ENCODE results near the gene EGF.
"Not testable (repeated sequence)": the region's sequence is repeated elsewhere in the genome, so short reads cannot be mapped to it uniquely, and the experiment has no call there.

EGF gene

GRCh38 chr4:109998867-109999584 is 86.3 kb downstream of the EGF start:
- DNase-seq = peak; percentile 75

GRCh38 chr4:109999585-109999912 is 86.9 kb downstream of the EGF start:
- no peak for DNase-seq

- DNase-seq = no peak
Observed at GRCh38 chr4:110002326-110002725, 89.6 kb downstream of the EGF start.

GRCh38 chr4:110003401-110004187 is 90.9 kb downstream of the EGF start:
- no peak for DNase-seq

GRCh38 chr4:110004556-110004955 is 91.9 kb downstream of the EGF start:
- no peak for DNase-seq

GRCh38 chr4:110005461-110006056 is 92.9 kb downstream of the EGF start:
- peak; percentile 67 for DNase-seq

- DNase-seq = no peak
Observed at GRCh38 chr4:110007217-110007616, 94.5 kb downstream of the EGF start.

GRCh38 chr4:110008540-110008939 is 95.9 kb downstream of the EGF start:
- DNase-seq = no peak

GRCh38 chr4:110009550-110009949 is 96.9 kb downstream of the EGF start:
- no peak for DNase-seq

- DNase-seq = no peak
Observed at GRCh38 chr4:110010797-110011196, 98.1 kb downstream of the EGF start.

GRCh38 chr4:110012917-110013316 is 100.2 kb downstream of the EGF start:
- DNase-seq = no peak

GRCh38 chr4:110014233-110014632 is 101.5 kb downstream of the EGF start:
- no peak for DNase-seq

- no peak for DNase-seq
Observed at GRCh38 chr4:110019153-110019552, 106.5 kb downstream of the EGF start.

- DNase-seq = no peak
Observed at GRCh38 chr4:110020139-110020538, 107.5 kb downstream of the EGF start.

GRCh38 chr4:110020646-110021443 is 108.2 kb downstream of the EGF start:
- DNase-seq = no peak

- no peak for DNase-seq
Observed at GRCh38 chr4:110022457-110022856, 109.8 kb downstream of the EGF start.

- DNase-seq = no peak
Observed at GRCh38 chr4:110025056-110025455, 112.4 kb downstream of the EGF start.

GRCh38 chr4:110025718-110026117 is 113.0 kb downstream of the EGF start:
- no peak for DNase-seq

GRCh38 chr4:110032603-110033002 is 119.9 kb downstream of the EGF start:
- peak; percentile 4 for DNase-seq

- no peak for DNase-seq
Observed at GRCh38 chr4:110033355-110034025, 120.8 kb downstream of the EGF start.

GRCh38 chr4:110034026-110034393 is 121.3 kb downstream of the EGF start:
- DNase-seq = peak; percentile 11

- not testable (repeated sequence) for DNase-seq
Observed at GRCh38 chr4:110039164-110039563, 126.5 kb downstream of the EGF start.

GRCh38 chr4:110041735-110042134 is 129.1 kb downstream of the EGF start:
- DNase-seq = no peak
